ENCODE data around the gene CSAD.
A peak's percentile ranks its signal among the peaks of the same experiment; 100 is the strongest.

The CSAD gene

GRCh38 chr12:53224897-53225634, 44.3 kb upstream of the CSAD start:
- H3K27me3 ChIP-seq (ENCODE audit: control insufficient read depth in 3 of 3, insufficient read depth in 3 of 3, low read depth in 1 of 3, low read length in 3 of 3), result peaks cover 0 to 31% (median 0%) of the 10 kb centered on the region in 3 experiments
- H2AK5ac ChIP-seq (ENCODE audit: low read depth, low read length), result peak overlapping the region; percentile 53
- no peak overlapping the region for H3K4ac ChIP-seq (ENCODE audit: low read length)
- no peaks in the 10 kb centered on the region for H3K9me3 ChIP-seq (replicated peaks in 1 of 2; ENCODE audit: control insufficient read depth in 2 of 2, insufficient read depth in 1 of 2, low read depth in 1 of 2, low read length in 2 of 2)
- H3K4me1 ChIP-seq (ENCODE audit: control insufficient read depth in 2 of 2, insufficient read depth in 1 of 2, low read depth in 1 of 2, low read length in 2 of 2), result peaks cover 32 to 36% of the 10 kb centered on the region in 2 donors
- peak overlapping the region; percentile 11 for H2AFZ ChIP-seq (ENCODE audit: low read length)
- peak overlapping the region; percentile 29 for H2BK120ac ChIP-seq (ENCODE audit: low read depth, low read length)
- H3K79me1 ChIP-seq (ENCODE audit: low read depth, low read length), result no peaks in the 10 kb centered on the region
- peak overlapping the region; percentile 7 for H2BK5ac ChIP-seq (ENCODE audit: low read length)
- DNase-seq (ENCODE audit: low spot score), result no peak
- no peak overlapping the region for H3K4me3 ChIP-seq (ENCODE audit: low read length in 2 of 2)
- no peak overlapping the region for H3K9ac ChIP-seq (ENCODE audit: low read depth, low read length, poor library complexity)
- peak overlapping the region; percentile 77 for H2BK12ac ChIP-seq (ENCODE audit: low read length)
- peak overlapping the region; percentile 58 for H3K23ac ChIP-seq (ENCODE audit: low read depth, low read length, poor library complexity)
- no CpG with 5 or more reads among the region's 10 CpGs for WGBS, 2 donors (ENCODE audit: extremely low coverage in 2 of 2, insufficient read length in 2 of 2, insufficient replicate concordance in 1 of 2)
- no peak overlapping the region for H4K8ac ChIP-seq (ENCODE audit: low read depth, low read length)
- H3K4me2 ChIP-seq (ENCODE audit: insufficient read depth, low read length, poor library complexity, severe bottlenecking), result no peak overlapping the region
- no peak overlapping the region for H3K27ac ChIP-seq (replicated peaks; ENCODE audit: low read length)
- H4K91ac ChIP-seq (ENCODE audit: low read depth, low read length, poor library complexity), result no peak overlapping the region
- H3K18ac ChIP-seq (ENCODE audit: low read length), result peak overlapping the region; percentile 84
- no peak overlapping the region for H3K14ac ChIP-seq (ENCODE audit: low read length)
- H2BK15ac ChIP-seq (ENCODE audit: low read length), result peak overlapping the region; percentile 41
- no peaks in the 10 kb centered on the region for H3K36me3 ChIP-seq (replicated peaks in 1 of 2; ENCODE audit: control insufficient read depth in 2 of 2, insufficient read depth in 2 of 2, low read length in 2 of 2)

GRCh38 chr12:53224061-53224896, 43.6 kb upstream of the CSAD start:
- DNase-seq (ENCODE audit: low spot score), result no peak
- WGBS, 2 donors (ENCODE audit: extremely low coverage in 2 of 2, insufficient read length in 2 of 2, insufficient replicate concordance in 1 of 2), result no CpG with 5 or more reads among the region's 11 CpGs
- no peak overlapping the region for H3K4me2 ChIP-seq (ENCODE audit: insufficient read depth, low read length, poor library complexity, severe bottlenecking)

GRCh38 chr12:53223389-53224060, 42.8 kb upstream of the CSAD start:
- H3K9me3 ChIP-seq (replicated peaks in 1 of 2; ENCODE audit: control insufficient read depth in 2 of 2, insufficient read depth in 1 of 2, low read depth in 1 of 2, low read length in 2 of 2), result no peaks in the 10 kb centered on the region
- H3K9ac ChIP-seq (ENCODE audit: low read depth, low read length, poor library complexity), result no peak overlapping the region
- H3K14ac ChIP-seq (ENCODE audit: low read length), result no peak overlapping the region
- H3K36me3 ChIP-seq (replicated peaks in 1 of 2; ENCODE audit: control insufficient read depth in 2 of 2, insufficient read depth in 2 of 2, low read length in 2 of 2), result no peaks in the 10 kb centered on the region
- no peak overlapping the region for H3K4me2 ChIP-seq (ENCODE audit: insufficient read depth, low read length, poor library complexity, severe bottlenecking)
- H2BK5ac ChIP-seq (ENCODE audit: low read length), result no peak overlapping the region
- H3K4me3 ChIP-seq (ENCODE audit: low read length in 2 of 2), result no peak overlapping the region
- H3K27ac ChIP-seq (replicated peaks; ENCODE audit: low read length), result no peak overlapping the region
- H3K4me1 ChIP-seq (ENCODE audit: control insufficient read depth in 2 of 2, insufficient read depth in 1 of 2, low read depth in 1 of 2, low read length in 2 of 2), result peaks cover 41 to 47% of the 10 kb centered on the region in 2 donors
- no peak for DNase-seq (ENCODE audit: low spot score)
- H3K4ac ChIP-seq (ENCODE audit: low read length), result no peak overlapping the region
- peak overlapping the region; percentile 24 for H2BK15ac ChIP-seq (ENCODE audit: low read length)
- H2AFZ ChIP-seq (ENCODE audit: low read length), result peak overlapping the region; percentile 57
- WGBS, 2 donors (ENCODE audit: extremely low coverage in 2 of 2, insufficient read length in 2 of 2, insufficient replicate concordance in 1 of 2), result no CpG with 5 or more reads among the region's 16 CpGs
- H4K91ac ChIP-seq (ENCODE audit: low read depth, low read length, poor library complexity), result peak overlapping the region; percentile 74
- H3K27me3 ChIP-seq (ENCODE audit: control insufficient read depth in 3 of 3, insufficient read depth in 3 of 3, low read depth in 1 of 3, low read length in 3 of 3), result peaks cover 4 to 27% (median 13%) of the 10 kb centered on the region in 3 experiments
- H4K8ac ChIP-seq (ENCODE audit: low read depth, low read length), result no peak overlapping the region
- peak overlapping the region; percentile 93 for H3K18ac ChIP-seq (ENCODE audit: low read length)
- no peak overlapping the region for H2BK12ac ChIP-seq (ENCODE audit: low read length)
- H2BK120ac ChIP-seq (ENCODE audit: low read depth, low read length), result no peak overlapping the region
- H2AK5ac ChIP-seq (ENCODE audit: low read depth, low read length), result peak overlapping the region; percentile 43
- no peaks in the 10 kb centered on the region for H3K79me1 ChIP-seq (ENCODE audit: low read depth, low read length)
- H3K23ac ChIP-seq (ENCODE audit: low read depth, low read length, poor library complexity), result peak overlapping the region; percentile 36

More at GRCh38 chr12:53224061-53224896, 43.6 kb upstream of the CSAD start:
- Histone ChIP-seq H2BK5ac (ENCODE audit: low read length) (peak overlapping the region; percentile 7), H2AK5ac (ENCODE audit: low read depth, low read length) (peak overlapping the region; percentile 53), H3K23ac (ENCODE audit: low read depth, low read length, poor library complexity) (no peak overlapping the region), H3K79me1 (ENCODE audit: low read depth, low read length) (no peaks in the 10 kb centered on the region), H3K4me1 (ENCODE audit: control insufficient read depth in 2 of 2, insufficient read depth in 1 of 2, low read depth in 1 of 2, low read length in 2 of 2) (peaks cover 37 to 43% of the 10 kb centered on the region in 2 donors), H3K9me3 (replicated peaks in 1 of 2; ENCODE audit: control insufficient read depth in 2 of 2, insufficient read depth in 1 of 2, low read depth in 1 of 2, low read length in 2 of 2) (no peaks in the 10 kb centered on the region), H3K9ac (ENCODE audit: low read depth, low read length, poor library complexity) (no peak overlapping the region), H3K36me3 (replicated peaks in 1 of 2; ENCODE audit: control insufficient read depth in 2 of 2, insufficient read depth in 2 of 2, low read length in 2 of 2) (no peaks in the 10 kb centered on the region), H3K27me3 (ENCODE audit: control insufficient read depth in 3 of 3, insufficient read depth in 3 of 3, low read depth in 1 of 3, low read length in 3 of 3) (peaks cover 4 to 29% (median 7%) of the 10 kb centered on the region in 3 experiments), H2BK15ac (ENCODE audit: low read length) (peak overlapping the region; percentile 41), H4K91ac (ENCODE audit: low read depth, low read length, poor library complexity) (peak overlapping the region; percentile 74), H2AFZ (ENCODE audit: low read length) (peak overlapping the region; percentile 57), H2BK120ac (ENCODE audit: low read depth, low read length) (no peak overlapping the region), H3K27ac (replicated peaks; ENCODE audit: low read length) (no peak overlapping the region), H3K4me3 (ENCODE audit: low read length in 2 of 2) (no peak overlapping the region), H3K14ac (ENCODE audit: low read length) (no peak overlapping the region), H3K18ac (ENCODE audit: low read length) (peak overlapping the region; percentile 84), H4K8ac (ENCODE audit: low read depth, low read length) (no peak overlapping the region), H2BK12ac (ENCODE audit: low read length) (peak overlapping the region; percentile 77), H3K4ac (ENCODE audit: low read length) (no peak overlapping the region)
